OCI-LY1 (cell line): ENCODE measurements around the gene LIME1.

Experiments
- EZH2 ChIP-seq: fragments of 200-600 bp; sonication (generic), shearing (Covaris generic); IDR thresholded peaks from 2 replicates; pipeline ENCODE4 v1.8.0; 2017; ENCODE audit warnings: borderline replicate concordance, mixed run types, mild to moderate bottlenecking, antibody characterized with exemption, low read length, moderate library complexity, mixed read lengths
- TF ChIP-seq, protein P1 (sequence below): fragments of 200-600 bp; sonication (generic), shearing (Covaris generic); IDR thresholded peaks from 2 replicates; pipeline ENCODE4 v1.5.1; 2017; ENCODE audit warnings: mild to moderate bottlenecking, antibody characterized with exemption, low read length, moderate library complexity, mixed read lengths

DNA sequence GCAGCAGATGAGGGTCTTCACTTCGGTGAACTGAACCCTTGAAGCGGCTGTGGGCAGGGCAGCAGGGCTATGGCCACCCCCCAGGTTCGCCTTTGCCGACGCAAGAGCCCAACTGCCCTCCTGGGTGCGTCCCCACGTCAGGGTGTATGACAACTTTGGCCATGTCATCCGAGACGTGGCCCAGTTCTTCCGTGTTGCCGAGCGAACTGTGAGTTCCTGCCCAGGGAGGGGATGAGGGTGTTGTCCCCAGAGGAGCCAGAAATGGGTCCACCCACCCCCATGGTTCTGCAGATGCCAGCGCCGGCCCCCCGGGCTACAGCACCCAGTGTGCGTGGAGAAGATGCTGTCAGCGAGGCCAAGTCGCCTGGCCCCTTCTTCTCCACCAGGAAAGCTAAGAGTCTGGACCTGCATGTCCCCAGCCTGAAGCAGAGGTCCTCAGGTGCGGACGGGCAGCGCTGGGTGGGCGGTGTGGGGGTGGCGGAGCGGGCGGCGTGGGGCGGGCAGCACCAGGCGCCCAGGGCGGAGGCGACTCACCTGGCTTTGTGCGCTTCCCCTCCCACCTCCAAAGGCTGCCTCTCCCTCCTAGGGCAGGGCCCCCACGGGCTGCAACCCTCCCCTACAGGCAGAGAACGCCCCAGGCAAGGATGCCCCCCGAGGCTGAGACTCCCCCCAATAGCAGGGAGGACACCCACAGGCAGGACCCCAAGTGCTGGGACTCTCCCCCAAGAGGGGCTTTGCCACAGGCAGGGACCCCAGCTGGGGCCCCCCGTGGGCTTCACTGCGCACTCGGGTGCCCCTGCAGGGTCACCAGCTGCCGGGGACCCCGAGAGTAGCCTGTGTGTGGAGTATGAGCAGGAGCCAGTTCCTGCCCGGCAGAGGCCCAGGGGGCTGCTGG is 46.2 kb upstream of the LIME1 start:
- no peak for TF ChIP-seq EZH2
- TF ChIP-seq, protein P1, sequence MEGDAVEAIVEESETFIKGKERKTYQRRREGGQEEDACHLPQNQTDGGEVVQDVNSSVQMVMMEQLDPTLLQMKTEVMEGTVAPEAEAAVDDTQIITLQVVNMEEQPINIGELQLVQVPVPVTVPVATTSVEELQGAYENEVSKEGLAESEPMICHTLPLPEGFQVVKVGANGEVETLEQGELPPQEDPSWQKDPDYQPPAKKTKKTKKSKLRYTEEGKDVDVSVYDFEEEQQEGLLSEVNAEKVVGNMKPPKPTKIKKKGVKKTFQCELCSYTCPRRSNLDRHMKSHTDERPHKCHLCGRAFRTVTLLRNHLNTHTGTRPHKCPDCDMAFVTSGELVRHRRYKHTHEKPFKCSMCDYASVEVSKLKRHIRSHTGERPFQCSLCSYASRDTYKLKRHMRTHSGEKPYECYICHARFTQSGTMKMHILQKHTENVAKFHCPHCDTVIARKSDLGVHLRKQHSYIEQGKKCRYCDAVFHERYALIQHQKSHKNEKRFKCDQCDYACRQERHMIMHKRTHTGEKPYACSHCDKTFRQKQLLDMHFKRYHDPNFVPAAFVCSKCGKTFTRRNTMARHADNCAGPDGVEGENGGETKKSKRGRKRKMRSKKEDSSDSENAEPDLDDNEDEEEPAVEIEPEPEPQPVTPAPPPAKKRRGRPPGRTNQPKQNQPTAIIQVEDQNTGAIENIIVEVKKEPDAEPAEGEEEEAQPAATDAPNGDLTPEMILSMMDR: no peak
